Activated CD8-positive, alpha-beta T cell treated with anti-CD3 and anti-CD28 coated beads for 36 hours (primary cell): Measurements from ENCODE around the gene GRM4. TPM values are rescaled to one million over a fixed set of nuclear protein-coding genes. Genes with fewer than 3 reads are reported as not detected.

Source experiments
- ATAC-seq: fragments of 200-7000 bp; cut with Tn5 transposase; one replicate; pipeline ENCODE4 v1.10.0; 2021; ENCODE audit warnings: mild to moderate bottlenecking, moderate library complexity
- CTCF ChIA-PET: fragments of 350-600 bp; sonication (Branson Sonifier 250); formaldehyde crosslinking; loops from one replicate; lab custom pipeline; 2021; ENCODE audit warnings: antibody characterized with exemption; lab: Charles Lee
- POLR2A ChIA-PET: fragments of 350-600 bp; sonication (Branson Sonifier 250); formaldehyde crosslinking; loops from one replicate; lab custom pipeline; 2021; ENCODE audit warnings: antibody characterized with exemption; lab: Charles Lee
- DNase-seq: peaks from one replicate; pipeline ENCODE4 v3.0.0-alpha.2; 2020
- H3K27ac Mint-ChIP-seq: one replicate; pipeline ENCODE4 v1.8.0; 2021; ENCODE audit warnings: mild to moderate bottlenecking, mixed read lengths
- H3K27me3 Mint-ChIP-seq: one replicate; pipeline ENCODE4 v1.8.0; 2021; ENCODE audit warnings: mixed read lengths
- H3K36me3 Mint-ChIP-seq: one replicate; pipeline ENCODE4 v1.8.0; 2021; ENCODE audit warnings: low read depth, mixed read lengths
- H3K4me1 Mint-ChIP-seq: one replicate; pipeline ENCODE4 v1.8.0; 2021; ENCODE audit warnings: low read depth, mixed read lengths
- H3K4me3 Mint-ChIP-seq: one replicate; pipeline ENCODE4 v1.8.0; 2021; ENCODE audit warnings: mild to moderate bottlenecking, moderate library complexity, mixed read lengths
- H3K9me3 Mint-ChIP-seq: one replicate; pipeline ENCODE4 v1.8.0; 2021; ENCODE audit warnings: mixed read lengths
- CTCF ChIP-seq: fragments of 200-600 bp; IDR thresholded peaks from one replicate; pipeline ENCODE4 v1.8.0; 2022; ENCODE audit warnings: antibody characterized with exemption, mild to moderate bottlenecking
- intact Hi-C: fragments of 100-400 bp; cut with micrococcal nuclease; formaldehyde crosslinking; loops from one replicate; pipeline ENCODE4 v1.10.0; 2022
- total RNA-seq, 2 experiments: library from RNA; stranded (reverse); gene quantifications; one replicate each; pipeline ENCODE4 v1.2.3, GENCODE V29; 2021

GRM4 gene
- total RNA-seq, 2 experiments from 2014 or later = 0.11 to 0.14 TPM

DNA sequence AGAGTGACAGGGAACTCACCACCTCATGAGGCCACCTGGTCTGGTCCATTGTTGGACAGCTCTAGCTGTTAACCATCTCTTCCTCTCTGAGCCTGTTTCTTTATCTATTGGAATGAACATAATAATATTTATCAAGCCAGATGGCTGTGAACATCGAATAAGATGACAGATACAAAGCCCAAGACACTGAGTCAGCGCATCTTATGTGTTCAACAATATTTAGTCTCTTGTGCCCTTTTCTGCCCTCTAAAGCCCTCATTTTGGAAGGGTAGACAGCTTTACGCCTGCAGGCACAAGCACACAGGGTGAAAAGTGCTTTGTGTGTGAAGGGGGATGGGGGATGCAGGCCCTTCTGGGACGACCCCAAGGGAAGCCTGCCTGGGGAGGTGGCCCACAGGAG, 164.0 kb downstream of the GRM4 start:
- ChIA-PET CTCF (no interaction called here), POLR2A (no interaction called here)
- H3K9me3 Mint-ChIP-seq = no peaks in the 10 kb centered on the region

DNA sequence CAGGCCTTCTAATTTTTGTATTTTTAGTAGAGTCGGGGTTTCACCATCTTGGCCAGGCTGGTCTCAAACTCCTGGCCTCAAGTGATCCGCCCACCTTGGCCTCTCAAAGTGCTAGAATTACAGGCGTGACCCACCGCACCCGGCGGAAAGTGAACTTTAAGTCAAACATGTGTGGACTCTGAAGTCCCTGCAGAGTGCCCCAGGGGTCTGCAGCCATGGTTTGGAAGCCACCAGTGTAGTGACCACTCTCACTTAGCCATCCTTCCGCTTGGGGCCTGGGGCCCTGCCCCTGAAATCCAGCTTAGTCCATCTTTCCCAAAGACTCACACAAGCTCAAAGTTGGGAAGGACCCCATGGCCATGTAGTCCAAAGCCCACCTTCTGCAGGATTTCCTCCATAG, 164.5 kb downstream of the GRM4 start:
- Mint-ChIP-seq H3K27ac (no peak overlapping the region), H3K36me3 (no peaks in the 10 kb centered on the region), H3K4me1 (no peaks in the 10 kb centered on the region), H3K9me3 (no peaks in the 10 kb centered on the region), H3K4me3 (no peak overlapping the region), H3K27me3 (peaks cover 6% of the 10 kb centered on the region)
- POLR2A ChIA-PET = no interaction called here
- CTCF ChIA-PET = no interaction called here
- TF ChIP-seq CTCF = no peak
- intact Hi-C loops = no loop called here
- ATAC-seq = no peak
- no peak for DNase-seq

More for the DNA sequence above, 164.0 kb downstream of the GRM4 start:
- Mint-ChIP-seq H3K4me1 (no peaks in the 10 kb centered on the region), H3K27ac (no peak overlapping the region), H3K36me3 (no peaks in the 10 kb centered on the region), H3K27me3 (peaks cover 3% of the 10 kb centered on the region), H3K4me3 (no peak overlapping the region)
- TF ChIP-seq CTCF = no peak
- no peak for ATAC-seq
- no peak for DNase-seq
- intact Hi-C loops = no loop called here

DNA sequence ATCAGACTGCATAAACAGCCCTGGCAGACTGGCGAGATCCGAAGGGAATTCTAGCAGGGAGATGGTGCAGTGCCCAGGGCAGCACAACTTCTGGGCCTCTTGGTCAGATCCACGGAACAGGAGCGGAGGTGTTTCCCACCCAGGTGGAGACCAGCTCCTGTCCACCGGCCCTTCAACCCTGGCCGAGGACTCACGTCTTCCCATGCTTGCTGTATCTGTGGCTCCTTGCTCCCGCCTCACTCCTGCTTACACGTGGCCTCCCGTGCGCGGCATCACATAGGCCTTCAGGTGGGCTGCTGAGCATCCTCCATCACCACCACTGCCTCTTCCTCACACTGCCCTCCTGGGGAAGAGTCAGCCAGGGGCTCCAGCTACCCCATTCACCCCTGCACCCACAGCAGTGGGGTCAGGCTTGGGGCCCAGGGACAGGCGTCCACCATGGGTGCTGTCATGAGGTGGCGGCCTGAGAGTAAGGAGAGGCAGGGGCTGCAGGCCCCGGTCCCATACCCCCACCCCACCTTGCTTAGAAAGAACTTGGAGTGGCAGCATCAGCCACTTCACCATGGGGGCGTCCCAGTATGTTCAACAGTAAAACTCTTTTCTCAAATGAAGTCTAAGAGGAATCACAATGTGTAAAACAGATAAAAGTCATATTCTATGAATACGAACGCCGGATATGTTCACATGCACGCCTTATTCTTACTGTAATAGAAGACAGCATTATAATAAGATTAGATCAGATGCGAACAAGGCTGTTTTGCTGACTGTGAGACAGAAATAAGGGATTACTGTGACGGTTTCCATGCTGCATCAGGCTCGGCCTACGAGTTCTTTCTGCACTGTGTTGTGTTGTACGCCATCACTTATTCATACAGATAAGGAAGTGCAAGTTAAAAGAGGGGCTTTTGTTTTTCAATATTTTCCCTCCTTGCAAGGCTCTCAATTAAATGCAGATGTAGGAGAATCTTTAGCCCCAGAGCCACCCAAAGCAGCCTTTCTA, 165.4 kb downstream of the GRM4 start:
- ChIA-PET POLR2A (no interaction called here), CTCF (interaction anchor here (1.9 kb wide), 1 partner anchor 47 kb away, joined by 4 read pairs; no protein-coding TSS in a partner anchor)
- intact Hi-C loops = no loop called here
- Mint-ChIP-seq H3K4me1 (no peaks in the 10 kb centered on the region), H3K36me3 (no peaks in the 10 kb centered on the region), H3K4me3 (no peak overlapping the region), H3K27ac (no peak overlapping the region), H3K9me3 (no peaks in the 10 kb centered on the region), H3K27me3 (peaks cover 8% of the 10 kb centered on the region)
- DNase-seq (no peak), ATAC-seq (no peak)
- no peak for TF ChIP-seq CTCF

- Mint-ChIP-seq H3K4me1 (no peaks in the 10 kb centered on the region), H3K36me3 (no peaks in the 10 kb centered on the region), H3K27me3 (peaks cover 8% of the 10 kb centered on the region), H3K4me3 (no peak overlapping the region), H3K9me3 (no peaks in the 10 kb centered on the region), H3K27ac (no peak overlapping the region)
- ChIA-PET CTCF (interaction anchor here (0.8 to 1.9 kb wide), 2 partner anchors 48 to 372 kb away, joined by 3 to 4 read pairs; no protein-coding TSS in a partner anchor), POLR2A (no interaction called here)
- no peak for TF ChIP-seq CTCF
- ATAC-seq (no peak), DNase-seq (no peak)
- intact Hi-C loops = no loop called here
These were observed 166.1 kb downstream of the GRM4 start for GRCh38 chr6:33979750-33980149.
